NCI-H345 treated with DMSO at 0.1 percent for 48 hours (cell line): ENCODE measurements around the gene GAPDHS.

Experiments
- DNase-seq: peaks from one replicate; lab custom pipeline; 2025; ENCODE audit not compliant: unreplicated experiment; lab: John Stamatoyannopoulos, UW

Gene GAPDHS

GRCh38 chr19:35556025-35556590 lies 22.9 kb downstream of the GAPDHS start:
- no peak for DNase-seq

- no peak for DNase-seq
Measured at GRCh38 chr19:35556846-35557538, 23.7 kb downstream of the GAPDHS start.

- DNase-seq: peak; percentile 91
Measured at GRCh38 chr19:35557539-35558399, 24.5 kb downstream of the GAPDHS start.

GRCh38 chr19:35558400-35559280 lies 25.4 kb downstream of the GAPDHS start:
- no peak for DNase-seq

- DNase-seq: no peak
Measured at GRCh38 chr19:35559281-35559659, 26.0 kb downstream of the GAPDHS start.

- no peak for DNase-seq
Measured at GRCh38 chr19:35559781-35560180, 26.5 kb downstream of the GAPDHS start.

GRCh38 chr19:35560271-35560670 lies 27.0 kb downstream of the GAPDHS start:
- DNase-seq: no peak

- no peak for DNase-seq
Measured at GRCh38 chr19:35560677-35561076, 27.4 kb downstream of the GAPDHS start.

- DNase-seq: no peak
Measured at GRCh38 chr19:35561436-35561835, 28.2 kb downstream of the GAPDHS start.

- no peak for DNase-seq
Measured at GRCh38 chr19:35562336-35562735, 29.1 kb downstream of the GAPDHS start.

GRCh38 chr19:35562776-35563175 lies 29.5 kb downstream of the GAPDHS start:
- no peak for DNase-seq

GRCh38 chr19:35563207-35563829 lies 30.1 kb downstream of the GAPDHS start, which contains the start of gene ATP4A:
Gene ATP4A (minus strand): TSS chr19:35563658. CDS start chr19:35563629, 29 bp downstream.
- no peak for DNase-seq

- DNase-seq: no peak
Measured at GRCh38 chr19:35565016-35565856, 32.0 kb downstream of the GAPDHS start.

- DNase-seq: no peak
Measured at GRCh38 chr19:35566738-35567137, 33.5 kb downstream of the GAPDHS start.

GRCh38 chr19:35569281-35569781 lies 36.1 kb downstream of the GAPDHS start:
- DNase-seq: no peak

GRCh38 chr19:35571406-35571965 lies 38.2 kb downstream of the GAPDHS start:
- no peak for DNase-seq

- DNase-seq: no peak
Measured at GRCh38 chr19:35577918-35578317, 44.7 kb downstream of the GAPDHS start.

GRCh38 chr19:35578707-35579106 lies 45.5 kb downstream of the GAPDHS start:
- DNase-seq: no peak

- no peak for DNase-seq
Measured at GRCh38 chr19:35582760-35583159, 49.5 kb downstream of the GAPDHS start.
